Adrenal gland (tissue), 5 donors: Measurements from ENCODE around the gene NPFFR2.

ENCODE experiments used
- CTCF ChIP-seq, 6 experiments: fragments of 450-650 bp in 4 of 6; fragments of 200-600 bp in 2 of 6; sonication (generic) in 1 of 6; IDR thresholded peaks; 1 replicate in 5 of 6; 2 replicates in 1 of 6; pipeline versions ENCODE4 v1.5.1 to v1.8.0; 2016 to 2021; ENCODE audit warnings: antibody characterized with exemption in 6 of 6, mild to moderate bottlenecking in 2 of 6, moderate library complexity in 1 of 6
- POLR2A ChIP-seq, 2 donors: fragments of 450-650 bp; IDR thresholded peaks; one replicate each; pipeline ENCODE4 v1.6.1; 2017; ENCODE audit warnings: antibody characterized with exemption in 2 of 2, mild to moderate bottlenecking in 2 of 2, moderate library complexity in 1 of 2
- donor health status: DM: no; HTN: no; CAD: no.

GRCh38 chr4:72011906-72012305 lies 19.9 kb upstream of the NPFFR2 start:
- TF ChIP-seq CTCF (IDR thresholded peaks at IDR 0.05), result no peak
- TF ChIP-seq POLR2A (IDR thresholded peaks at IDR 0.05), result no peak
